K562 (cell line): ENCODE measurements around the gene XRN1.

ENCODE experiments used
- NR3C1 ChIP-seq: sonication (generic); formaldehyde crosslinking; IDR thresholded peaks from 2 replicates; pipeline ENCODE4 v1.8.1; 2022; ENCODE audit warnings: missing genetic modification reagents
- POLR2A ChIP-seq: fragments of 450-650 bp; conservative IDR thresholded peaks from 2 replicates; pipeline ENCODE4 v1.6.1; 2016
- USF2 ChIP-seq: sonication (generic); formaldehyde crosslinking; IDR thresholded peaks from 2 replicates; pipeline ENCODE4 v1.5.0; 2020; ENCODE audit warnings: missing genetic modification reagents
- ZFP36 ChIP-seq: fragments of 150-350 bp; IDR thresholded peaks from 2 replicates; pipeline ENCODE4 v1.6.1; 2018; ENCODE audit warnings: low read length, low read depth; ENCODE audit not compliant: partially characterized antibody

GRCh38 chr3:142354076-142354475 is 93.8 kb downstream of the XRN1 start:
- TF ChIP-seq USF2 (CRISPR knock-in tag): no peak
- TF ChIP-seq POLR2A: no peak
- TF ChIP-seq NR3C1: no peak
- no peak for TF ChIP-seq ZFP36
